GM23338 (cell line): ENCODE measurements around the gene SLC35F6. TPM values are rescaled to one million over a fixed set of nuclear protein-coding genes. Genes with fewer than 3 reads are reported as not detected.

ENCODE experiments used
- ATAC-seq: fragments of 200-7000 bp; cut with Tn5 transposase; 3 replicates; pipeline ENCODE4 v1.9.1; 2020
- DNase-seq: peaks from one replicate; pipeline ENCODE4 v3.0.0-alpha.2; 2015; ENCODE audit warnings: low spot score
- H2AFZ ChIP-seq: fragments of 200-600 bp; sonication (generic); 2 replicates; pipeline ENCODE4 v1.8.0; 2016; ENCODE audit warnings: antibody characterized with exemption, mild to moderate bottlenecking, moderate library complexity
- H3F3A ChIP-seq: fragments of 200-600 bp; sonication (generic); replicated peaks from 2 replicates; pipeline ENCODE4 v1.8.0; 2017; ENCODE audit warnings: antibody characterized with exemption, mixed run types, low read depth
- H3K27ac ChIP-seq: fragments of 200-600 bp; sonication (generic); 2 replicates; pipeline ENCODE4 v1.6.1; 2016; ENCODE audit warnings: low read depth
- H3K27me3 ChIP-seq: fragments of 200-600 bp; sonication (generic); 2 replicates; pipeline ENCODE4 v1.8.0; 2016; ENCODE audit warnings: mild to moderate bottlenecking, mixed run types, moderate library complexity; ENCODE audit not compliant: insufficient read depth
- H3K36me3 ChIP-seq: fragments of 200-600 bp; sonication (generic); 2 replicates; pipeline ENCODE4 v1.8.0; 2016; ENCODE audit warnings: mild to moderate bottlenecking; ENCODE audit not compliant: insufficient read depth
- H3K4me1 ChIP-seq: fragments of 200-600 bp; sonication (generic); 2 replicates; pipeline ENCODE4 v1.8.0; 2016; ENCODE audit warnings: mild to moderate bottlenecking, moderate library complexity; ENCODE audit not compliant: insufficient read depth
- H3K4me2 ChIP-seq: fragments of 200-600 bp; sonication (generic); 2 replicates; pipeline ENCODE4 v1.7.1; 2017; ENCODE audit warnings: mixed run types
- H3K4me3 ChIP-seq: fragments of 200-600 bp; sonication (generic); 2 replicates; pipeline ENCODE4 v1.6.1; 2016; ENCODE audit warnings: mixed run types
- H3K79me2 ChIP-seq: fragments of 200-600 bp; sonication (generic); replicated peaks from 2 replicates; pipeline ENCODE4 v1.8.0; 2017; ENCODE audit warnings: mild to moderate bottlenecking; ENCODE audit not compliant: insufficient read depth
- H3K9me2 ChIP-seq: fragments of 200-600 bp; sonication (generic); 2 replicates; pipeline ENCODE4 v1.8.0; 2017; ENCODE audit not compliant: insufficient read depth
- H4K20me1 ChIP-seq: fragments of 200-600 bp; sonication (generic); replicated peaks from 2 replicates; pipeline ENCODE4 v1.8.0; 2017; ENCODE audit warnings: mild to moderate bottlenecking; ENCODE audit not compliant: insufficient read depth
- H3K27ac Mint-ChIP-seq: 2 replicates; pipeline ENCODE4 v1.8.0; 2020; ENCODE audit warnings: inconsistent platforms, mild to moderate bottlenecking, moderate library complexity, mixed read lengths
- H3K27me3 Mint-ChIP-seq: 3 replicates; pipeline ENCODE4 v1.8.0; 2022; ENCODE audit warnings: low read depth, mild to moderate bottlenecking, moderate library complexity, mixed read lengths, inconsistent platforms; ENCODE audit not compliant: insufficient read depth, poor library complexity
- H3K36me3 Mint-ChIP-seq: 3 replicates; pipeline ENCODE4 v1.8.0; 2021; ENCODE audit warnings: low read depth, mild to moderate bottlenecking, inconsistent platforms, moderate library complexity, mixed read lengths
- H3K4me1 Mint-ChIP-seq: 3 replicates; pipeline ENCODE4 v1.8.0; 2020; ENCODE audit warnings: mild to moderate bottlenecking, inconsistent platforms, mixed read lengths
- H3K4me3 Mint-ChIP-seq: 3 replicates; pipeline ENCODE4 v1.8.0; 2021; ENCODE audit warnings: moderate library complexity, mild to moderate bottlenecking, inconsistent platforms, mixed read lengths
- H3K9me3 Mint-ChIP-seq: 3 replicates; pipeline ENCODE4 v1.8.0; 2020; ENCODE audit warnings: moderate library complexity, mild to moderate bottlenecking, inconsistent platforms, mixed read lengths
- CREB1 ChIP-seq: fragments of 250-450 bp; sonication (Bioruptor Pico); IDR thresholded peaks from 2 replicates; pipeline ENCODE4 v1.5.0; 2020; ENCODE audit warnings: low read depth, mild to moderate bottlenecking, moderate library complexity
- CTCF ChIP-seq, 2 experiments: fragments of 200-600 bp in 1 of 2; sonication (generic) in 1 of 2; conservative IDR thresholded peaks; 2 replicates each; pipeline versions ENCODE4 v1.5.1 to v1.6.1; 2016 to 2017; ENCODE audit warnings: antibody characterized with exemption in 2 of 2, low read depth in 2 of 2, mild to moderate bottlenecking in 2 of 2, moderate library complexity in 1 of 2
- ETS1 ChIP-seq: IDR thresholded peaks from 2 replicates; pipeline ENCODE4 v1.6.1; 2016; ENCODE audit warnings: antibody characterized with exemption
- EZH2 ChIP-seq: fragments of 200-600 bp; sonication (generic); IDR thresholded peaks from one replicate; pipeline ENCODE4 v1.8.0; 2017; ENCODE audit warnings: antibody characterized with exemption, mild to moderate bottlenecking, low read depth; ENCODE audit not compliant: unreplicated experiment
- EZH2phosphoT487 ChIP-seq: fragments of 200-600 bp; sonication (generic); IDR thresholded peaks from one replicate; pipeline ENCODE4 v1.8.1; 2018; ENCODE audit warnings: antibody characterized with exemption; ENCODE audit not compliant: unreplicated experiment
- JUNB ChIP-seq: IDR thresholded peaks from one replicate; pipeline ENCODE4 v1.6.1; 2016; ENCODE audit warnings: antibody characterized with exemption; ENCODE audit not compliant: unreplicated experiment
- NANOG ChIP-seq: IDR thresholded peaks from 2 replicates; pipeline ENCODE4 v1.6.1; 2016; ENCODE audit warnings: antibody characterized with exemption, borderline replicate concordance
- POLR2AphosphoS5 ChIP-seq: IDR thresholded peaks from 2 replicates; pipeline ENCODE4 v1.6.1; 2016; ENCODE audit warnings: antibody characterized with exemption, low read depth
- STAT1 ChIP-seq: IDR thresholded peaks from one replicate; pipeline ENCODE4 v1.6.1; 2016; ENCODE audit warnings: antibody characterized with exemption; ENCODE audit not compliant: unreplicated experiment
- ZNF114 ChIP-seq: fragments of 250-450 bp; sonication (Bioruptor Pico); IDR thresholded peaks from 2 replicates; pipeline ENCODE4 v1.5.0; 2020; ENCODE audit warnings: mild to moderate bottlenecking, moderate library complexity
- ZNF331 ChIP-seq: fragments of 250-450 bp; sonication (Bioruptor Pico); IDR thresholded peaks from 2 replicates; pipeline ENCODE4 v1.5.0; 2020; ENCODE audit warnings: low read depth, mild to moderate bottlenecking, moderate library complexity
- polyA plus RNA-seq: library from polyadenylated mRNA; unstranded; fragments of >200 nt; fragmentation: Nextera tagmentation; extraction: Ambion mirVana; gene quantifications from 2 replicates; pipeline ENCODE4 v1.2.1, GENCODE V29; 2016
- total RNA-seq: library from RNA; depleted of rRNA; stranded (reverse); fragments of >200 nt; shearing (Covaris generic); gene quantifications from 2 replicates; pipeline ENCODE4 v1.2.3, GENCODE V29; 2014
- TF ChIP-seq, protein P1 (sequence below): IDR thresholded peaks from one replicate; pipeline ENCODE4 v1.6.1; 2018; ENCODE audit warnings: antibody characterized with exemption; ENCODE audit not compliant: unreplicated experiment
- TF ChIP-seq, protein P2 (sequence below): fragments of 250-450 bp; sonication (Bioruptor Pico); IDR thresholded peaks from 2 replicates; pipeline ENCODE4 v1.5.0; 2020; ENCODE audit warnings: mild to moderate bottlenecking, moderate library complexity

Gene SLC35F6
- total and polyA plus RNA-seq, 2 experiments from 2014 or later: 6.0 to 15.0 TPM

- Mint-ChIP-seq H3K27ac (no peak overlapping the region), H3K36me3 (peaks cover 12% of the 10 kb centered on the region; the same call in 2 of the 3 replicates), H3K27me3 (peaks cover 6% of the 10 kb centered on the region), H3K4me3 (no peak overlapping the region), H3K9me3 (no peaks in the 10 kb centered on the region; the same call in 2 of the 3 replicates), H3K4me1 (no peaks in the 10 kb centered on the region; the same call in 2 of the 3 replicates)
- H3K27ac ChIP-seq: no peak overlapping the region
- H3K27me3 ChIP-seq: no peaks in the 10 kb centered on the region
- H3K4me1 ChIP-seq: no peaks in the 10 kb centered on the region
- TF ChIP-seq, protein P1, sequence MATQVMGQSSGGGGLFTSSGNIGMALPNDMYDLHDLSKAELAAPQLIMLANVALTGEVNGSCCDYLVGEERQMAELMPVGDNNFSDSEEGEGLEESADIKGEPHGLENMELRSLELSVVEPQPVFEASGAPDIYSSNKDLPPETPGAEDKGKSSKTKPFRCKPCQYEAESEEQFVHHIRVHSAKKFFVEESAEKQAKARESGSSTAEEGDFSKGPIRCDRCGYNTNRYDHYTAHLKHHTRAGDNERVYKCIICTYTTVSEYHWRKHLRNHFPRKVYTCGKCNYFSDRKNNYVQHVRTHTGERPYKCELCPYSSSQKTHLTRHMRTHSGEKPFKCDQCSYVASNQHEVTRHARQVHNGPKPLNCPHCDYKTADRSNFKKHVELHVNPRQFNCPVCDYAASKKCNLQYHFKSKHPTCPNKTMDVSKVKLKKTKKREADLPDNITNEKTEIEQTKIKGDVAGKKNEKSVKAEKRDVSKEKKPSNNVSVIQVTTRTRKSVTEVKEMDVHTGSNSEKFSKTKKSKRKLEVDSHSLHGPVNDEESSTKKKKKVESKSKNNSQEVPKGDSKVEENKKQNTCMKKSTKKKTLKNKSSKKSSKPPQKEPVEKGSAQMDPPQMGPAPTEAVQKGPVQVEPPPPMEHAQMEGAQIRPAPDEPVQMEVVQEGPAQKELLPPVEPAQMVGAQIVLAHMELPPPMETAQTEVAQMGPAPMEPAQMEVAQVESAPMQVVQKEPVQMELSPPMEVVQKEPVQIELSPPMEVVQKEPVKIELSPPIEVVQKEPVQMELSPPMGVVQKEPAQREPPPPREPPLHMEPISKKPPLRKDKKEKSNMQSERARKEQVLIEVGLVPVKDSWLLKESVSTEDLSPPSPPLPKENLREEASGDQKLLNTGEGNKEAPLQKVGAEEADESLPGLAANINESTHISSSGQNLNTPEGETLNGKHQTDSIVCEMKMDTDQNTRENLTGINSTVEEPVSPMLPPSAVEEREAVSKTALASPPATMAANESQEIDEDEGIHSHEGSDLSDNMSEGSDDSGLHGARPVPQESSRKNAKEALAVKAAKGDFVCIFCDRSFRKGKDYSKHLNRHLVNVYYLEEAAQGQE: no peak
- TF ChIP-seq EZH2phosphoT487 (no peak), STAT1 (no peak), EZH2 (no peak), JUNB (no peak), ETS1 (no peak), ZNF331 (CRISPR knock-in tag) (no peak), ZNF114 (CRISPR knock-in tag) (no peak), CREB1 (CRISPR knock-in tag) (no peak), CTCF (conservative IDR thresholded peaks at IDR 0.05; ENCODE audit: low read depth in 2 of 2) (no peak), NANOG (no peak), POLR2AphosphoS5 (no peak)
- TF ChIP-seq, protein P2, sequence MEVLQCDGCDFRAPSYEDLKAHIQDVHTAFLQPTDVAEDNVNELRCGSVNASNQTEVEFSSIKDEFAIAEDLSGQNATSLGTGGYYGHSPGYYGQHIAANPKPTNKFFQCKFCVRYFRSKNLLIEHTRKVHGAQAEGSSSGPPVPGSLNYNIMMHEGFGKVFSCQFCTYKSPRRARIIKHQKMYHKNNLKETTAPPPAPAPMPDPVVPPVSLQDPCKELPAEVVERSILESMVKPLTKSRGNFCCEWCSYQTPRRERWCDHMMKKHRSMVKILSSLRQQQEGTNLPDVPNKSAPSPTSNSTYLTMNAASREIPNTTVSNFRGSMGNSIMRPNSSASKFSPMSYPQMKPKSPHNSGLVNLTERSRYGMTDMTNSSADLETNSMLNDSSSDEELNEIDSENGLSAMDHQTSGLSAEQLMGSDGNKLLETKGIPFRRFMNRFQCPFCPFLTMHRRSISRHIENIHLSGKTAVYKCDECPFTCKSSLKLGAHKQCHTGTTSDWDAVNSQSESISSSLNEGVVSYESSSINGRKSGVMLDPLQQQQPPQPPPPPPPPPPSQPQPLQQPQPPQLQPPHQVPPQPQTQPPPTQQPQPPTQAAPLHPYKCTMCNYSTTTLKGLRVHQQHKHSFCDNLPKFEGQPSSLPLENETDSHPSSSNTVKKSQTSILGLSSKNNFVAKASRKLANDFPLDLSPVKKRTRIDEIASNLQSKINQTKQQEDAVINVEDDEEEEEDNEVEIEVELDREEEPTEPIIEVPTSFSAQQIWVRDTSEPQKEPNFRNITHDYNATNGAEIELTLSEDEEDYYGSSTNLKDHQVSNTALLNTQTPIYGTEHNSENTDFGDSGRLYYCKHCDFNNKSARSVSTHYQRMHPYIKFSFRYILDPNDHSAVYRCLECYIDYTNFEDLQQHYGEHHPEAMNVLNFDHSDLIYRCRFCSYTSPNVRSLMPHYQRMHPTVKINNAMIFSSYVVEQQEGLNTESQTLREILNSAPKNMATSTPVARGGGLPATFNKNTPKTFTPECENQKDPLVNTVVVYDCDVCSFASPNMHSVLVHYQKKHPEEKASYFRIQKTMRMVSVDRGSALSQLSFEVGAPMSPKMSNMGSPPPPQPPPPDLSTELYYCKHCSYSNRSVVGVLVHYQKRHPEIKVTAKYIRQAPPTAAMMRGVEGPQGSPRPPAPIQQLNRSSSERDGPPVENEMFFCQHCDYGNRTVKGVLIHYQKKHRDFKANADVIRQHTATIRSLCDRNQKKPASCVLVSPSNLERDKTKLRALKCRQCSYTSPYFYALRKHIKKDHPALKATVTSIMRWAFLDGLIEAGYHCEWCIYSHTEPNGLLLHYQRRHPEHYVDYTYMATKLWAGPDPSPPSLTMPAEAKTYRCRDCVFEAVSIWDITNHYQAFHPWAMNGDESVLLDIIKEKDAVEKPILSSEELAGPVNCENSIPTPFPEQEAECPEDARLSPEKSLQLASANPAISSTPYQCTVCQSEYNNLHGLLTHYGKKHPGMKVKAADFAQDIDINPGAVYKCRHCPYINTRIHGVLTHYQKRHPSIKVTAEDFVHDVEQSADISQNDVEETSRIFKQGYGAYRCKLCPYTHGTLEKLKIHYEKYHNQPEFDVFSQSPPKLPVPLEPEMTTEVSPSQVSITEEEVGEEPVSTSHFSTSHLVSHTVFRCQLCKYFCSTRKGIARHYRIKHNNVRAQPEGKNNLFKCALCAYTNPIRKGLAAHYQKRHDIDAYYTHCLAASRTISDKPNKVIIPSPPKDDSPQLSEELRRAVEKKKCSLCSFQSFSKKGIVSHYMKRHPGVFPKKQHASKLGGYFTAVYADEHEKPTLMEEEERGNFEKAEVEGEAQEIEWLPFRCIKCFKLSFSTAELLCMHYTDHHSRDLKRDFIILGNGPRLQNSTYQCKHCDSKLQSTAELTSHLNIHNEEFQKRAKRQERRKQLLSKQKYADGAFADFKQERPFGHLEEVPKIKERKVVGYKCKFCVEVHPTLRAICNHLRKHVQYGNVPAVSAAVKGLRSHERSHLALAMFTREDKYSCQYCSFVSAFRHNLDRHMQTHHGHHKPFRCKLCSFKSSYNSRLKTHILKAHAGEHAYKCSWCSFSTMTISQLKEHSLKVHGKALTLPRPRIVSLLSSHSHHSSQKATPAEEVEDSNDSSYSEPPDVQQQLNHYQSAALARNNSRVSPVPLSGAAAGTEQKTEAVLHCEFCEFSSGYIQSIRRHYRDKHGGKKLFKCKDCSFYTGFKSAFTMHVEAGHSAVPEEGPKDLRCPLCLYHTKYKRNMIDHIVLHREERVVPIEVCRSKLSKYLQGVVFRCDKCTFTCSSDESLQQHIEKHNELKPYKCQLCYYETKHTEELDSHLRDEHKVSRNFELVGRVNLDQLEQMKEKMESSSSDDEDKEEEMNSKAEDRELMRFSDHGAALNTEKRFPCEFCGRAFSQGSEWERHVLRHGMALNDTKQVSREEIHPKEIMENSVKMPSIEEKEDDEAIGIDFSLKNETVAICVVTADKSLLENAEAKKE (CRISPR knock-in tag): no peak
- no peaks in the 10 kb centered on the region for H3K9me2 ChIP-seq
- H3K4me3 ChIP-seq: no peak overlapping the region
- no peak overlapping the region for H3K4me2 ChIP-seq
- no peaks in the 10 kb centered on the region for H3K79me2 ChIP-seq
- H4K20me1 ChIP-seq: no peaks in the 10 kb centered on the region
- no peaks in the 10 kb centered on the region for H3F3A ChIP-seq
- no peak overlapping the region for H2AFZ ChIP-seq
- ATAC-seq (no peak), DNase-seq (no peak)
- no peaks in the 10 kb centered on the region for H3K36me3 ChIP-seq
These were observed 16.2 kb downstream of the SLC35F6 start for GRCh38 chr2:26780203-26780760.
